HEK293T (cell line): Measurements from ENCODE around the gene PRPF40A.

Experiments used
- CTCF ChIA-PET: fragments of 350-600 bp; formaldehyde crosslinking; extraction: SDS; loops from one replicate; lab custom pipeline; 2021; ENCODE audit warnings: antibody characterized with exemption, inconsistent platforms; lab: Yijun Ruan, JAX
- POLR2A ChIA-PET: fragments of 350-600 bp; formaldehyde crosslinking; extraction: SDS; loops from one replicate; lab custom pipeline; 2020; ENCODE audit warnings: antibody characterized with exemption, inconsistent platforms; lab: Yijun Ruan, JAX
- DNase-seq: peaks from one replicate; pipeline ENCODE4 v3.0.0; 2012; ENCODE audit warnings: mixed read lengths; ENCODE audit errors: extremely low spot score
- ARNT ChIP-seq: fragments of 450-650 bp; IDR thresholded peaks from 2 replicates; pipeline ENCODE4 v1.6.1; 2017; ENCODE audit warnings: mild to moderate bottlenecking
- BHLHE40 ChIP-seq: fragments of 450-650 bp; IDR thresholded peaks from 2 replicates; pipeline ENCODE4 v1.6.1; 2016; ENCODE audit warnings: mild to moderate bottlenecking, moderate library complexity, borderline replicate concordance
- CTBP1 ChIP-seq: fragments of 450-650 bp; IDR thresholded peaks from 2 replicates; pipeline ENCODE4 v1.6.1; 2016; ENCODE audit warnings: borderline replicate concordance
- ELF4 ChIP-seq: fragments of 450-650 bp; IDR thresholded peaks from 2 replicates; pipeline ENCODE4 v1.6.1; 2017; ENCODE audit warnings: antibody characterized with exemption
- FOXA1 ChIP-seq: fragments of 450-650 bp; IDR thresholded peaks from 2 replicates; pipeline ENCODE4 v1.6.1; 2016; ENCODE audit warnings: mild to moderate bottlenecking
- FOXK2 ChIP-seq: fragments of 450-650 bp; IDR thresholded peaks from 2 replicates; pipeline ENCODE4 v1.6.1; 2016; ENCODE audit warnings: mild to moderate bottlenecking
- FOXM1 ChIP-seq: fragments of 450-650 bp; IDR thresholded peaks from 2 replicates; pipeline ENCODE4 v1.6.1; 2017; ENCODE audit warnings: mild to moderate bottlenecking, borderline replicate concordance
- HDGF ChIP-seq: fragments of 450-650 bp; IDR thresholded peaks from 2 replicates; pipeline ENCODE4 v1.6.1; 2017; ENCODE audit warnings: antibody characterized with exemption, borderline replicate concordance
- L3MBTL2 ChIP-seq: fragments of 450-650 bp; conservative IDR thresholded peaks from 2 replicates; pipeline ENCODE4 v1.6.1; 2016; ENCODE audit warnings: mild to moderate bottlenecking
- LEF1 ChIP-seq: fragments of 450-650 bp; IDR thresholded peaks from 2 replicates; pipeline ENCODE4 v1.6.1; 2017; ENCODE audit warnings: mild to moderate bottlenecking, borderline replicate concordance
- NFRKB ChIP-seq: fragments of 450-650 bp; IDR thresholded peaks from 2 replicates; pipeline ENCODE4 v1.6.1; 2016; ENCODE audit warnings: mild to moderate bottlenecking, moderate library complexity
- SP1 ChIP-seq: fragments of 450-650 bp; IDR thresholded peaks from 2 replicates; pipeline ENCODE4 v1.6.1; 2017
- SUZ12 ChIP-seq: fragments of 450-650 bp; IDR thresholded peaks from 2 replicates; pipeline ENCODE4 v1.6.1; 2016; ENCODE audit warnings: mild to moderate bottlenecking
- TARDBP ChIP-seq: fragments of 450-650 bp; IDR thresholded peaks from 2 replicates; pipeline ENCODE4 v1.6.1; 2016
- ZNF384 ChIP-seq: fragments of 450-650 bp; IDR thresholded peaks from 2 replicates; pipeline ENCODE4 v1.6.1; 2016
- TF ChIP-seq, protein P1 (sequence below): fragments of 450-650 bp; IDR thresholded peaks from 2 replicates; pipeline ENCODE4 v1.6.1; 2016

PRPF40A gene

DNA sequence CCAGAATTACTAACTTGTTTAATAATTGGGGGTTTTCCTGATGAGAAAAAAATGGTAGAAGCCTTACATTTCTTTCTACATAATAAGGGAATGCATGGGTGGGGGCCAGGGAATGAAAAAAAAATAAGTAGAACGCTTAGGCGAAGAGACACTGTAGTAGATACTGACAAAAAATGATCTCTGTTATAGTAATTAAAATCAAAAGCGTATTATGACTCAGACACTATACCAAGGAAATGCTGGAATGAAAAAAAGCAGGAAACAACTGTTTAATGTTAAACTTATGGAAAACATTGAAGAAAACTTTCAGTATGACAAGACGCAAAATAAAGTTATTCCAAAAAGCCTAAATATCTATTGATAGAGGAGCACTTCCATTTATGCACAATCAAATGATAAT, 42.9 kb downstream of the PRPF40A start:
- CTCF ChIA-PET, result no interaction called here

DNA sequence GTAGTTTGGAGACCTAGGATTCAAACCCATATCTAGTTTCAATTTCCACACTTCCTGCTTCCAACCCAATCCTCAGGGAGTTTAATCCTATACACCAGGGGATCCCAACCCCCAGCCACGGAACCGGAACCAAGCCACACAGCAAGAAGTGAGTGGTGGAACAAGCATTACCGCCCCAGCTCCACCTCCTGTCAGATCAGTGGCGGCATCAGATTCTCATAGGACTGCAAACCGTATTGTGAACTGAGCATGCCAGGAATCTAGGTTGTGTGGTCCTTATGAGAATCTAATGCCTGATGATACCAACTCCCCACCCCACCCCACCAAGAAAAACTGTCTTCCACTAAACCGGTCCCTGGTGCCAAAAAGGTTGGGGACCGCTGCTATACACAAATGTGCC, 52.5 kb downstream of the PRPF40A start:
- ChIA-PET POLR2A (no interaction called here), CTCF (no interaction called here)
- no peak for TF ChIP-seq ARNT
- TF ChIP-seq L3MBTL2, result no peak
- no peak for TF ChIP-seq ZNF384
- TF ChIP-seq, protein P1, sequence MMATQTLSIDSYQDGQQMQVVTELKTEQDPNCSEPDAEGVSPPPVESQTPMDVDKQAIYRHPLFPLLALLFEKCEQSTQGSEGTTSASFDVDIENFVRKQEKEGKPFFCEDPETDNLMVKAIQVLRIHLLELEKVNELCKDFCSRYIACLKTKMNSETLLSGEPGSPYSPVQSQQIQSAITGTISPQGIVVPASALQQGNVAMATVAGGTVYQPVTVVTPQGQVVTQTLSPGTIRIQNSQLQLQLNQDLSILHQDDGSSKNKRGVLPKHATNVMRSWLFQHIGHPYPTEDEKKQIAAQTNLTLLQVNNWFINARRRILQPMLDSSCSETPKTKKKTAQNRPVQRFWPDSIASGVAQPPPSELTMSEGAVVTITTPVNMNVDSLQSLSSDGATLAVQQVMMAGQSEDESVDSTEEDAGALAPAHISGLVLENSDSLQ, result no peak
- no peak for TF ChIP-seq FOXA1
- TF ChIP-seq NFRKB, result no peak
- TF ChIP-seq BHLHE40, result no peak
- no peak for TF ChIP-seq HDGF
- TF ChIP-seq ELF4, result no peak
- no peak for TF ChIP-seq SUZ12
- no peak for TF ChIP-seq FOXM1
- no peak for TF ChIP-seq SP1
- no peak for TF ChIP-seq TARDBP
- DNase-seq, result no peak

More for the DNA sequence above, 42.9 kb downstream of the PRPF40A start:
- POLR2A ChIA-PET, result no interaction called here
- TF ChIP-seq SUZ12 (no peak), FOXK2 (no peak), ARNT (no peak), NFRKB (no peak), L3MBTL2 (no peak), CTBP1 (no peak), BHLHE40 (no peak), FOXA1 (no peak), ZNF384 (no peak), TARDBP (no peak), ELF4 (no peak), SP1 (no peak), FOXM1 (no peak), HDGF (no peak), LEF1 (no peak)
- TF ChIP-seq, protein P1, result no peak
- no peak for DNase-seq

DNA sequence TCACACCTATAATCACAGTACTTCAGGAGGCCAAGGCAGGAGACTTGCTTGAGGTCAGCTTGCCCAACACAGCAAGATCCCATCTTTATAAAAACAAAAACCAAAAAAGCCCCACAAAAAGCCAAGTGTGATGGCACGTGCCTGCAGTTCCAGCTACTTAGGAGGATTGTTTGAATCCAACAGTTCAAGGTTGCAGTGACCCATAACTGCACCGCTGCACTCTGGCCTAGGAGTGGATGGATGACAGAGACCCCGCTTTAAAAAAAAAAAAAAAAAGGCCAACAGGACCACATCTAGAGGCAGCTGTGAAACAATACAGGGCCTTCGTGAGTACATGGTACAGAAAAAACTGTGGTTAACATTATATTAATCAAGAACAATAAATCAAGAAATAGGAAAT, 56.2 kb downstream of the PRPF40A start:
- ChIA-PET CTCF (no interaction called here), POLR2A (no interaction called here)
- no peak for DNase-seq
- no peak for TF ChIP-seq NFRKB
- no peak for TF ChIP-seq L3MBTL2
- TF ChIP-seq ARNT, result no peak
- TF ChIP-seq SUZ12, result no peak
- TF ChIP-seq SP1, result no peak
- no peak for TF ChIP-seq ELF4
- no peak for TF ChIP-seq TARDBP
- no peak for TF ChIP-seq ZNF384
- no peak for TF ChIP-seq FOXA1
- no peak for TF ChIP-seq CTBP1
- no peak for TF ChIP-seq FOXK2
- TF ChIP-seq FOXM1, result no peak
- no peak for TF ChIP-seq HDGF
- TF ChIP-seq BHLHE40, result no peak
- TF ChIP-seq, protein P1, result no peak
- no peak for TF ChIP-seq LEF1

DNA sequence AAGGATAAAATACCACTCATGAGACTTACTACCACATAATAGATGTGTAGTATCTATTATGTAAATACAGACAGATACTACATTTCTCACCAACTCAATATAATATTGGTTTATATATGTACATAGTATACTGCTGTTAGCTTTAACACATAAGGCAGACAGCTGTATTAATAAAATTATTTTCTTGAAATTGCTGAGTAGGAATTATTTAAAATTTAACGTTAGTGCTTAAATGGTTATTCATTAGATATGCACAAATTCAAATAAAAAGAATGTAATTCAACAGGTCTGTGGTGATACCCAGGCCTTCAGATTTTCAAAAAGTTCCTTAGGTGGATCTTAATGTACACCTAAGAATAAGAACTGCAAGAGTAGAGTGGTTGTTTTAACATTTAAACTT, 59.0 kb downstream of the PRPF40A start:
- DNase-seq, result no peak
- TF ChIP-seq FOXK2, result no peak
- no peak for TF ChIP-seq LEF1
- TF ChIP-seq, protein P1, result no peak
- ChIA-PET POLR2A (no interaction called here), CTCF (no interaction called here)

DNA sequence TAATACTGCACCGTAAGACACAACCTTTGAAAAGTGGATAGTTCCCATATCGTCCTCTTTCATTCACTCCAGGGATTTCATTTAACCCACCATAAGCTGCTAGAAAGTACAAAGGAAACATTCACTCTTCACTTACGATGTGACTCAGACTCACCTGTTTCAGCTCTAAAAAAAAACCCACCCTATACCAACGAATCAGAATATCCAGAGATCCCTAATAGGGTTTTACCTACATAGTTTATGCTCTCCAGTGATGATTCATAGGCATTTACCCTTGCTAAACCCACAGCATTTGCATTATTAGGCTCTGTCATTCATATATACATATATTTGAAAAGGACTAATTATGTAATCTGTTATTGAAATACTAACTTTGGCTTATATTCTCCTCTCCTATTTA, 60.2 kb downstream of the PRPF40A start:
- CTCF ChIA-PET, result no interaction called here
- no peak for DNase-seq
- no peak for TF ChIP-seq SUZ12
- TF ChIP-seq ZNF384, result no peak
- no peak for TF ChIP-seq FOXA1
- TF ChIP-seq LEF1, result no peak
- TF ChIP-seq, protein P1, result no peak
- no peak for TF ChIP-seq FOXM1
- POLR2A ChIA-PET, result no interaction called here

DNA sequence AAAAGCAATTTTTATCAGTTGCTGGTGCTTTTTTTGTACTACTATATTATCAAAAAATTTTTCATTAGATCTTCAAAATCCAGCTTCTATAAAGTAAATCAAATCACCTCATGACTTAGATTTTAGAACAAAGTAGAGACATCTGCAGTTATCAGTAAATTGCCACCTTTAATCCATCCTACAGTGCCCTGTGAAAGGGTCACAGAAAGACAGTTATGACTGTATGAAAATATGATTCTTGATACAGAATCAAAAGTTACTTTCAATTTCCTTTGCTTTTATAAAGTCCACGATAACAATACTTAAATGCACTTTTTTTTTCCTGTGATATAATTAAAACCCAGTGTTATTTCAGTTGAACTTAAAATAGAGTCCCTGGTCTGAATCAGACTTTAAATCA, 61.4 kb downstream of the PRPF40A start:
- no peak for DNase-seq
- CTCF ChIA-PET, result no interaction called here
- TF ChIP-seq TARDBP (no peak), LEF1 (no peak), NFRKB (no peak), ARNT (no peak), FOXK2 (no peak)
- POLR2A ChIA-PET, result no interaction called here
